ENCODE measurements around the gene DCPS. TPM values are rescaled to one million over a fixed set of nuclear protein-coding genes. Genes with fewer than 3 reads are reported as not detected.
A peak's percentile ranks its signal among the peaks of the same experiment; 100 is the strongest.
"Not testable (repeated sequence)": the region's sequence is repeated elsewhere in the genome, so short reads cannot be mapped to it uniquely, and the experiment has no call there.

Gene DCPS
- total RNA-seq, 1 donor from 2014 or later, result 7.7 TPM

GRCh38 chr11:126288237-126288636 lies 15.6 kb upstream of the DCPS start:
- no peak for DNase-seq (ENCODE audit: low spot score)

GRCh38 chr11:126290887-126291286 lies 13.0 kb upstream of the DCPS start:
- peak; percentile 86 for DNase-seq (ENCODE audit: low spot score)

GRCh38 chr11:126293726-126294125 lies 10.1 kb upstream of the DCPS start:
- no peak for DNase-seq (ENCODE audit: low spot score)

- DNase-seq (ENCODE audit: low spot score), result no peak
Observed at GRCh38 chr11:126297004-126297403, 6.9 kb upstream of the DCPS start.

- no peak for DNase-seq (ENCODE audit: low spot score)
Observed at GRCh38 chr11:126304457-126305075, 706 bp downstream of the DCPS start.

- DNase-seq (ENCODE audit: low spot score), result no peak
Observed at GRCh38 chr11:126305699-126306098, 1.8 kb downstream of the DCPS start.

GRCh38 chr11:126307706-126308105 lies 3.8 kb downstream of the DCPS start:
- DNase-seq (ENCODE audit: low spot score), result peak; percentile 32

- DNase-seq (ENCODE audit: low spot score), result no peak
Observed at GRCh38 chr11:126308271-126308671, 4.4 kb downstream of the DCPS start.

GRCh38 chr11:126308771-126309170 lies 4.9 kb downstream of the DCPS start:
- DNase-seq (ENCODE audit: low spot score), result not testable (repeated sequence)

- DNase-seq (ENCODE audit: low spot score), result peak; percentile 86
Observed at GRCh38 chr11:126310200-126310991, 6.5 kb downstream of the DCPS start.

GRCh38 chr11:126310992-126311310 lies 7.1 kb downstream of the DCPS start:
- no peak for DNase-seq (ENCODE audit: low spot score)

GRCh38 chr11:126311401-126312291 lies 7.8 kb downstream of the DCPS start:
- DNase-seq (ENCODE audit: low spot score), result no peak

GRCh38 chr11:126312961-126313360 lies 9.1 kb downstream of the DCPS start:
- DNase-seq (ENCODE audit: low spot score), result no peak

- DNase-seq (ENCODE audit: low spot score), result no peak
Observed at GRCh38 chr11:126313826-126314225, 10.0 kb downstream of the DCPS start.

- no peak for DNase-seq (ENCODE audit: low spot score)
Observed at GRCh38 chr11:126317432-126317755, 13.5 kb downstream of the DCPS start.

- peak; percentile 96 for DNase-seq (ENCODE audit: low spot score)
Observed at GRCh38 chr11:126317756-126318573, 14.1 kb downstream of the DCPS start.

GRCh38 chr11:126318574-126319373 lies 14.9 kb downstream of the DCPS start:
- peak; percentile 99 for DNase-seq (ENCODE audit: low spot score)

- DNase-seq (ENCODE audit: low spot score), result no peak
Observed at GRCh38 chr11:126319374-126319740, 15.5 kb downstream of the DCPS start.

GRCh38 chr11:126322996-126323395 lies 19.1 kb downstream of the DCPS start:
- no peak for DNase-seq (ENCODE audit: low spot score)

GRCh38 chr11:126327281-126328000 lies 23.6 kb downstream of the DCPS start:
- DNase-seq (ENCODE audit: low spot score), result no peak

All from umbilical cord (tissue), 2 donors.